GM12891 (cell line): Measurements from ENCODE around the gene EPYC. TPM values are rescaled to one million over a fixed set of nuclear protein-coding genes. Genes with fewer than 3 reads are reported as not detected.

Experiments
- DNase-seq: peaks from one replicate; pipeline ENCODE4 v3.0.0; 2011; ENCODE audit warnings: low spot score; ENCODE audit not compliant: insufficient read length
- FAIRE-seq: peaks from 2 replicates; lab custom pipeline; 2011; peaks lifted over from hg19 to GRCh38; lab: Jason Lieb, UNC
- PAX5 ChIP-seq: IDR thresholded peaks from 2 replicates; pipeline ENCODE4 v1.6.1; 2011; ENCODE audit warnings: low read length, moderate library complexity, mild to moderate bottlenecking; ENCODE audit not compliant: insufficient read depth, severe bottlenecking
- POLR2A ChIP-seq: IDR thresholded peaks from 2 replicates; pipeline ENCODE4 v1.6.1; 2011; ENCODE audit warnings: low read depth, low read length, control low read depth
- POLR2AphosphoS5 ChIP-seq: IDR thresholded peaks from 2 replicates; pipeline ENCODE4 v1.6.1; 2011; ENCODE audit warnings: low read depth, low read length, control low read depth
- POU2F2 ChIP-seq: IDR thresholded peaks from 2 replicates; pipeline ENCODE4 v1.6.1; 2011; ENCODE audit warnings: low read depth, mild to moderate bottlenecking, control low read depth, low read length, moderate library complexity
- SPI1 ChIP-seq: IDR thresholded peaks from 2 replicates; pipeline ENCODE4 v1.6.1; 2011; ENCODE audit warnings: low read depth, low read length, control low read depth
- TAF1 ChIP-seq: IDR thresholded peaks from 2 replicates; pipeline ENCODE4 v1.6.1; 2011; ENCODE audit warnings: low read depth, low read length, control low read depth
- polyA plus RNA-seq: library from polyadenylated mRNA; unstranded; fragments of >200 nt; gene quantifications from one replicate; pipeline ENCODE4 v1.2.1, GENCODE V29; 2012; ENCODE audit warnings: low read depth, missing spikeins, inconsistent platforms; ENCODE audit not compliant: missing spikeins

EPYC gene
- not detected for polyA plus RNA-seq

DNA sequence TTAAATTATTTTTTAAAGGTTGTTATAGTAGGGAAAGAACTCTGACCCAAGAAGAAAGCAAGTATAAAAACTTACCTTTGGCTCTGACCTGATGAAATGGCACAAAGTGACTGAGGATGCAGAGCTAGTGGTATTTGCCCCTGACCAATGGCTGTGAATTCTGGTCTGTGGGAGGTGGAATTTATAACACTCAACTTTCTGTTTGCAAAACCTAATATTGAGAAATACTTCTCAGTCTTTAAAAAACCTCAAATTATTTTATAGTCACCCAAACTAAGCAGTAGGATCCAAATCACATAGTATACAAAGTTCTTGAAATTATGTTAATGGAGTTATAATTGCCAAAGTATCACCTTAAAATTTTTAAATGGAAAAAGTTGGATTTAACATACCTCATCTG, at the start of gene EPYC:
EPYC (minus strand) TSS at position 101 of the 400 bp plus-strand sequence. CDS start 2,407 bp downstream, outside the sequence.
- FAIRE-seq (no peak), DNase-seq (no peak)
- TF ChIP-seq PAX5 (no peak), POU2F2 (no peak), POLR2A (no peak), POLR2AphosphoS5 (no peak), SPI1 (no peak), TAF1 (no peak)

- DNase-seq, result no peak
- TF ChIP-seq POLR2AphosphoS5 (no peak), TAF1 (no peak), PAX5 (no peak), POLR2A (no peak), SPI1 (no peak), POU2F2 (no peak)
- no peak for FAIRE-seq
Observed at GRCh38 chr12:91053951-91054715, 49.4 kb upstream of the EPYC start.

- TF ChIP-seq POLR2AphosphoS5, result no peak
- no peak for TF ChIP-seq TAF1
- TF ChIP-seq PAX5, result no peak
- no peak for TF ChIP-seq POU2F2
- TF ChIP-seq SPI1, result no peak
- no peak for TF ChIP-seq POLR2A
- no peak for DNase-seq
- FAIRE-seq, result no peak
Observed at GRCh38 chr12:91052026-91052425, 47.3 kb upstream of the EPYC start.

- TF ChIP-seq POLR2A, result no peak
- no peak for TF ChIP-seq POLR2AphosphoS5
- no peak for TF ChIP-seq SPI1
- no peak for TF ChIP-seq TAF1
- no peak for DNase-seq
- FAIRE-seq, result no peak
Observed at GRCh38 chr12:91044586-91044985, 39.8 kb upstream of the EPYC start.

DNA sequence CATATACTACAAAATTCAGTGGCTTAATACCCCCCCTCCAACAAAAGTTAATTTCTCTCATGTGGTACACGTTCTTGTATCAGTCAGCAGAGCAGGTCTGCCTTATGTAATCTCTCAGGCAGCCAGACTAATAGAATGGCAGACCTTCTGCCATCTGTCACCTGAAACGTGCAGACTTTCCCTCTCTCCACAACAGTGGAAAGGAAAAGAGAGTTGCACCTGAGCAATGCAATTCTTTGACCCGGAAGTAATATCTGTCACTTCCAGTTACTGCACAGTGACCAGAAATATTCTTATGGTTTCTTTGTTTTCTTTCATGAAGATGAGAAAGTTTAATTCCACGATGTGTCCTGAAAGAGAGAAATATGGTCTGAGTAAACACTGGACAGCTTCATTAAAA, 38.6 kb upstream of the EPYC start:
- no peak for FAIRE-seq

DNA sequence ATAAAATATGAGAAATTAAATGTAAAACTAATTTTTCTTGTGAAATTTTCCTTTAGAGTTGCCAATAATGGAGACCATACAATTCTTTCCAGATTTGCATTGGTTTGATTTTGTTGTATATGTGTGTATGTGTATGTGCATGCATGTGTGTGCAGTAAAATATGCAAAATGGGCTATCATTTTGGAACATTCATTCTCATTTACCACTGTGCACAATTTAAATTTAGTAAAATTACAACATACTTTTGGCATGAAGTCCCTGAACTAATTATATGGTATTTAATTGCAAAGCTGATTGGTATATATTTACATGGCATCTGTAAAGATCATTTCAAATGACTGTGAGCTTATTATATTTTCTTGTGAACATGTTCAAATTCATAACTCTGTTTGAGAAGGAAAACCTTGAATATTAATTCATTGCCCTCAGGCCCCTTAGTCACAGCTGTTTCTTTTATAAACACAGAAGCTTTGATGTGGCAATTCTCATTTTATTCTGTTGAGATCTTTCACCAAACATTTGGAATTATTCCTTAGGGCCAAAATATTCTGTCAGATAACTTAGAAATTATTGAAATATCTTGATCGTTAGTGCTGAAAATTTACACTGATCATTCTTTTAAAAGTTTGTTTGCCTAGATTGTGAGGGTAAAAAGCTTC, 35.5 kb upstream of the EPYC start:
- DNase-seq (no peak), FAIRE-seq (no peak)
- TF ChIP-seq POU2F2, result no peak

More for the DNA sequence above, 38.6 kb upstream of the EPYC start:
- TF ChIP-seq POLR2A (no peak), POLR2AphosphoS5 (no peak), SPI1 (no peak), POU2F2 (no peak), TAF1 (no peak), PAX5 (no peak)
- no peak for DNase-seq

- TF ChIP-seq TAF1 (no peak), SPI1 (no peak), POLR2A (no peak), PAX5 (no peak), POU2F2 (no peak), POLR2AphosphoS5 (no peak)
- no peak for FAIRE-seq
- no peak for DNase-seq
Observed at GRCh38 chr12:91037276-91037675, 32.5 kb upstream of the EPYC start.

DNA sequence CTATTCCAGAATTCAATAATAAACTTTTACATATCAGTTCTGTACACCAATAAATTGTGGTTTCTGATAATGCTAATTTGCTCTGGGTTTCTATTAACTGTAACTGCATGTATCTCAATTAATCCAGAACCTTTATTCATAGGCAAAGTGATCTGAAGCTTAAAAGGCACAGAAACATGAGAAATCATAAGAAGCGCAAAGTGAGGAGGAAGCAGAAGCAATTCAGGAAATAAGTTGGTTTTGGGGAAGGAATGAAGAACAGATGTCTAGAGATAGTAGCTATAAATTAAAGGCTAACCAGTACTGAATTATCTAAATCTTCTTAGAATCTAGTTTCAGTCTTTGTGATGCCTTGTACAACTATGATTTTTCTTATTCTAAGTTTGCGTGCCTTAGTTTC, 28.5 kb upstream of the EPYC start:
- DNase-seq, result no peak
- FAIRE-seq, result no peak
- TF ChIP-seq SPI1 (no peak), TAF1 (no peak)

GRCh38 chr12:91023326-91024004, 18.7 kb upstream of the EPYC start:
- DNase-seq, result no peak
- FAIRE-seq, result no peak
- no peak for TF ChIP-seq POU2F2
- no peak for TF ChIP-seq PAX5
- TF ChIP-seq SPI1, result no peak
- TF ChIP-seq POLR2A, result no peak
- no peak for TF ChIP-seq TAF1
- TF ChIP-seq POLR2AphosphoS5, result no peak

- DNase-seq (no peak), FAIRE-seq (no peak)
- TF ChIP-seq POLR2AphosphoS5 (no peak), POLR2A (no peak), POU2F2 (no peak), PAX5 (no peak), TAF1 (no peak), SPI1 (no peak)
Observed at GRCh38 chr12:91021076-91021475, 16.3 kb upstream of the EPYC start.
